HepG2 (cell line): ENCODE measurements around the gene ONECUT1. TPM values are rescaled to one million over a fixed set of nuclear protein-coding genes. Genes with fewer than 3 reads are reported as not detected.

Experiments
- CBX1 ChIP-seq: IDR thresholded peaks from one replicate; pipeline ENCODE4 v1.6.1; 2016; ENCODE audit warnings: antibody characterized with exemption, low read depth
- EHMT2 ChIP-seq: fragments of 200-600 bp; sonication (generic); IDR thresholded peaks from 2 replicates; pipeline ENCODE4 v1.7.0; 2017; ENCODE audit warnings: antibody characterized with exemption, low read depth, low read length, borderline replicate concordance
- KMT2A ChIP-seq: sonication (generic); formaldehyde crosslinking; IDR thresholded peaks from 2 replicates; pipeline ENCODE4 v1.4.0; 2020; ENCODE audit warnings: missing genetic modification reagents
- LCORL ChIP-seq, 2 experiments: fragments of 450-650 bp in 1 of 2; sonication (generic) in 1 of 2; formaldehyde crosslinking in 1 of 2; IDR thresholded peaks; 2 replicates each; pipeline versions ENCODE4 v1.5.0 to v1.6.1; 2017 to 2020; ENCODE audit warnings: antibody characterized with exemption in 1 of 2, missing genetic modification reagents in 1 of 2
- MBD4 ChIP-seq: IDR thresholded peaks from 2 replicates; pipeline ENCODE4 v1.6.1; 2012; ENCODE audit warnings: low read length, inconsistent platforms, borderline replicate concordance
- PHF5A ChIP-seq: IDR thresholded peaks from one replicate; pipeline ENCODE4 v1.6.1; 2018; ENCODE audit warnings: low read depth, missing genetic modification reagents; ENCODE audit not compliant: unreplicated experiment
- TP53 ChIP-seq: sonication (generic); formaldehyde crosslinking; conservative IDR thresholded peaks from 2 replicates; pipeline ENCODE4 v1.4.0; 2020; ENCODE audit warnings: missing genetic modification reagents
- ZFP90 ChIP-seq: sonication (generic); formaldehyde crosslinking; IDR thresholded peaks from 2 replicates; pipeline ENCODE4 v1.8.0; 2022; ENCODE audit warnings: missing genetic modification reagents, mild to moderate bottlenecking, inconsistent platforms, borderline replicate concordance
- ZNF326 ChIP-seq: sonication (generic); formaldehyde crosslinking; IDR thresholded peaks from 2 replicates; pipeline ENCODE4 v1.4.0; 2020; ENCODE audit warnings: missing genetic modification reagents, borderline replicate concordance
- ZNF34 ChIP-seq: sonication (generic); formaldehyde crosslinking; IDR thresholded peaks from 2 replicates; pipeline ENCODE4 v1.4.0; 2020; ENCODE audit warnings: mild to moderate bottlenecking, missing genetic modification reagents, borderline replicate concordance
- ZNF530 ChIP-seq: sonication (generic); formaldehyde crosslinking; IDR thresholded peaks from 2 replicates; pipeline ENCODE4 v1.5.0; 2020; ENCODE audit warnings: low read depth, mild to moderate bottlenecking, missing genetic modification reagents
- ZNF703 ChIP-seq: sonication (generic); formaldehyde crosslinking; IDR thresholded peaks from 2 replicates; pipeline ENCODE4 v1.5.1; 2020; ENCODE audit warnings: missing genetic modification reagents, mild to moderate bottlenecking, moderate library complexity, borderline replicate concordance
- ZNF747 ChIP-seq: sonication (generic); formaldehyde crosslinking; IDR thresholded peaks from 2 replicates; pipeline ENCODE4 v1.8.1; 2023; ENCODE audit warnings: missing genetic modification reagents, mild to moderate bottlenecking, borderline replicate concordance
- ZNF790 ChIP-seq: sonication (generic); formaldehyde crosslinking; IDR thresholded peaks from 2 replicates; pipeline ENCODE4 v1.8.0; 2022; ENCODE audit warnings: missing genetic modification reagents, mild to moderate bottlenecking, borderline replicate concordance
- polyA plus RNA-seq, 8 experiments: library from polyadenylated mRNA; depleted of rRNA in 3 of 8; stranded (reverse) in 7 of 8; unstranded in 1 of 8; fragments of >200 nt; fragmentation: Illumina TruSeq in 4 of 8; extraction: Trizol in 4 of 8; gene quantifications; 2 replicates each; pipeline versions ENCODE4 v1.2.1 to v1.2.3, GENCODE V29; 2011 to 2016; ENCODE audit warnings: low read depth in 4 of 8, missing spikeins in 1 of 8, mixed read lengths in 1 of 8; ENCODE audit not compliant: insufficient read depth in 1 of 8
- total RNA-seq, 5 experiments: library from RNA; depleted of rRNA; stranded (reverse); fragments of >200 nt; fragmentation: Illumina TruSeq; extraction: Trizol; gene quantifications; 2 replicates each; pipeline ENCODE4 v1.2.3, GENCODE V29; 2016; ENCODE audit warnings: low read depth in 1 of 5
- TF ChIP-seq, protein P1 (sequence below), 2 experiments: fragments of 450-650 bp in 1 of 2; sonication (generic) in 1 of 2; formaldehyde crosslinking; IDR thresholded peaks; 2 replicates each; pipeline versions ENCODE4 v1.5.0 to v1.8.0; 2020 to 2022; ENCODE audit warnings: mild to moderate bottlenecking in 1 of 2, missing genetic modification reagents in 1 of 2
- TF ChIP-seq, protein P2 (sequence below): sonication (generic); formaldehyde crosslinking; IDR thresholded peaks from 2 replicates; pipeline ENCODE4 v1.4.0; 2020; ENCODE audit warnings: mild to moderate bottlenecking, low read depth, missing genetic modification reagents
- TF ChIP-seq, protein P3 (sequence below): sonication (generic); formaldehyde crosslinking; IDR thresholded peaks from 2 replicates; pipeline ENCODE4 v1.4.0; 2020; ENCODE audit warnings: missing genetic modification reagents, borderline replicate concordance
- TF ChIP-seq, protein P4 (sequence below): sonication (generic); formaldehyde crosslinking; IDR thresholded peaks from 2 replicates; pipeline ENCODE4 v1.9.0; 2022; ENCODE audit warnings: missing genetic modification reagents, mild to moderate bottlenecking, borderline replicate concordance
- TF ChIP-seq, protein P5 (sequence below): sonication (generic); formaldehyde crosslinking; IDR thresholded peaks from 2 replicates; pipeline ENCODE4 v1.4.0; 2020; ENCODE audit warnings: missing genetic modification reagents

The ONECUT1 gene
- total and polyA plus RNA-seq, 2 of the 13 experiments (the other 11 are each of a cell fraction or from before 2014, with no cell fraction given): 3.5 to 9.1 TPM

DNA sequence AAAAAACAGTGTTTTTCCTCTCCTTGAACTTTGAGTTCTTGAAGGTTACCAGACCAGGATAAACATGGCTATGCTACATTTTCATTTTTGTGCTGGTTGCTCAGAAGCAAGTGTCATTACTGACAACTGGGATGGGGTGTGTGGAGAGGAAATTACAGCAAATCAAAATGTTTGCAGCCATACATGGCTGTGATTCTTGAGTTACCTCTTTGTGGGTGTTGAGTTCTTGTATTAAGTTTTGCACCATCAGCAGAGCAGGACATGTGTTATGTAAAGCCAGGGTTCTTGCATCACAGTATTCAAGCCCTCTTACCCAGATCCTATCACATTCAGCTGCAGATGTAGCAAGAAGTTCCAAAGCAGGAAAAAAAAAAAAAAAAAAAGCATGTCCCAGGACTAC is 57.0 kb downstream of the ONECUT1 start (continued):
- TF ChIP-seq, protein P1, sequence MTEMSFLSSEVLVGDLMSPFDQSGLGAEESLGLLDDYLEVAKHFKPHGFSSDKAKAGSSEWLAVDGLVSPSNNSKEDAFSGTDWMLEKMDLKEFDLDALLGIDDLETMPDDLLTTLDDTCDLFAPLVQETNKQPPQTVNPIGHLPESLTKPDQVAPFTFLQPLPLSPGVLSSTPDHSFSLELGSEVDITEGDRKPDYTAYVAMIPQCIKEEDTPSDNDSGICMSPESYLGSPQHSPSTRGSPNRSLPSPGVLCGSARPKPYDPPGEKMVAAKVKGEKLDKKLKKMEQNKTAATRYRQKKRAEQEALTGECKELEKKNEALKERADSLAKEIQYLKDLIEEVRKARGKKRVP (CRISPR knock-in tag; IDR thresholded peaks at IDR 0.05): peak in 1 of 2 experiments; percentile 53; a peak in 2 of 4 replicates
- TF ChIP-seq TP53 (CRISPR knock-in tag): no peak
- TF ChIP-seq, protein P2, sequence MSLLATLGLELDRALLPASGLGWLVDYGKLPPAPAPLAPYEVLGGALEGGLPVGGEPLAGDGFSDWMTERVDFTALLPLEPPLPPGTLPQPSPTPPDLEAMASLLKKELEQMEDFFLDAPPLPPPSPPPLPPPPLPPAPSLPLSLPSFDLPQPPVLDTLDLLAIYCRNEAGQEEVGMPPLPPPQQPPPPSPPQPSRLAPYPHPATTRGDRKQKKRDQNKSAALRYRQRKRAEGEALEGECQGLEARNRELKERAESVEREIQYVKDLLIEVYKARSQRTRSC (CRISPR knock-in tag): no peak
- no peak for TF ChIP-seq ZNF530
- TF ChIP-seq, protein P3, sequence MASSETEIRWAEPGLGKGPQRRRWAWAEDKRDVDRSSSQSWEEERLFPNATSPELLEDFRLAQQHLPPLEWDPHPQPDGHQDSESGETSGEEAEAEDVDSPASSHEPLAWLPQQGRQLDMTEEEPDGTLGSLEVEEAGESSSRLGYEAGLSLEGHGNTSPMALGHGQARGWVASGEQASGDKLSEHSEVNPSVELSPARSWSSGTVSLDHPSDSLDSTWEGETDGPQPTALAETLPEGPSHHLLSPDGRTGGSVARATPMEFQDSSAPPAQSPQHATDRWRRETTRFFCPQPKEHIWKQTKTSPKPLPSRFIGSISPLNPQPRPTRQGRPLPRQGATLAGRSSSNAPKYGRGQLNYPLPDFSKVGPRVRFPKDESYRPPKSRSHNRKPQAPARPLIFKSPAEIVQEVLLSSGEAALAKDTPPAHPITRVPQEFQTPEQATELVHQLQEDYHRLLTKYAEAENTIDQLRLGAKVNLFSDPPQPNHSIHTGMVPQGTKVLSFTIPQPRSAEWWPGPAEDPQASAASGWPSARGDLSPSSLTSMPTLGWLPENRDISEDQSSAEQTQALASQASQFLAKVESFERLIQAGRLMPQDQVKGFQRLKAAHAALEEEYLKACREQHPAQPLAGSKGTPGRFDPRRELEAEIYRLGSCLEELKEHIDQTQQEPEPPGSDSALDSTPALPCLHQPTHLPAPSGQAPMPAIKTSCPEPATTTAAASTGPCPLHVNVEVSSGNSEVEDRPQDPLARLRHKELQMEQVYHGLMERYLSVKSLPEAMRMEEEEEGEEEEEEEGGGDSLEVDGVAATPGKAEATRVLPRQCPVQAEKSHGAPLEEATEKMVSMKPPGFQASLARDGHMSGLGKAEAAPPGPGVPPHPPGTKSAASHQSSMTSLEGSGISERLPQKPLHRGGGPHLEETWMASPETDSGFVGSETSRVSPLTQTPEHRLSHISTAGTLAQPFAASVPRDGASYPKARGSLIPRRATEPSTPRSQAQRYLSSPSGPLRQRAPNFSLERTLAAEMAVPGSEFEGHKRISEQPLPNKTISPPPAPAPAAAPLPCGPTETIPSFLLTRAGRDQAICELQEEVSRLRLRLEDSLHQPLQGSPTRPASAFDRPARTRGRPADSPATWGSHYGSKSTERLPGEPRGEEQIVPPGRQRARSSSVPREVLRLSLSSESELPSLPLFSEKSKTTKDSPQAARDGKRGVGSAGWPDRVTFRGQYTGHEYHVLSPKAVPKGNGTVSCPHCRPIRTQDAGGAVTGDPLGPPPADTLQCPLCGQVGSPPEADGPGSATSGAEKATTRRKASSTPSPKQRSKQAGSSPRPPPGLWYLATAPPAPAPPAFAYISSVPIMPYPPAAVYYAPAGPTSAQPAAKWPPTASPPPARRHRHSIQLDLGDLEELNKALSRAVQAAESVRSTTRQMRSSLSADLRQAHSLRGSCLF (CRISPR knock-in tag): no peak
- no peak for TF ChIP-seq ZFP90
- TF ChIP-seq ZNF703 (CRISPR knock-in tag): no peak
- no peak for TF ChIP-seq KMT2A (CRISPR knock-in tag)
- no peak for TF ChIP-seq ZNF326 (CRISPR knock-in tag)
- TF ChIP-seq EHMT2: peak; percentile 45; the same call in 1 of the 2 replicates
- no peak for TF ChIP-seq LCORL (IDR thresholded peaks at IDR 0.05)
- TF ChIP-seq LCORL (CRISPR knock-in tag; IDR thresholded peaks at IDR 0.05): 0 out of 2 replicates have a peak, but pooled peaks have one; percentile 34
- TF ChIP-seq CBX1: no peak
- no peak for TF ChIP-seq PHF5A
- TF ChIP-seq, protein P4, sequence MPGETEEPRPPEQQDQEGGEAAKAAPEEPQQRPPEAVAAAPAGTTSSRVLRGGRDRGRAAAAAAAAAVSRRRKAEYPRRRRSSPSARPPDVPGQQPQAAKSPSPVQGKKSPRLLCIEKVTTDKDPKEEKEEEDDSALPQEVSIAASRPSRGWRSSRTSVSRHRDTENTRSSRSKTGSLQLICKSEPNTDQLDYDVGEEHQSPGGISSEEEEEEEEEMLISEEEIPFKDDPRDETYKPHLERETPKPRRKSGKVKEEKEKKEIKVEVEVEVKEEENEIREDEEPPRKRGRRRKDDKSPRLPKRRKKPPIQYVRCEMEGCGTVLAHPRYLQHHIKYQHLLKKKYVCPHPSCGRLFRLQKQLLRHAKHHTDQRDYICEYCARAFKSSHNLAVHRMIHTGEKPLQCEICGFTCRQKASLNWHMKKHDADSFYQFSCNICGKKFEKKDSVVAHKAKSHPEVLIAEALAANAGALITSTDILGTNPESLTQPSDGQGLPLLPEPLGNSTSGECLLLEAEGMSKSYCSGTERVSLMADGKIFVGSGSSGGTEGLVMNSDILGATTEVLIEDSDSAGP (CRISPR knock-in tag): no peak
- TF ChIP-seq, protein P5, sequence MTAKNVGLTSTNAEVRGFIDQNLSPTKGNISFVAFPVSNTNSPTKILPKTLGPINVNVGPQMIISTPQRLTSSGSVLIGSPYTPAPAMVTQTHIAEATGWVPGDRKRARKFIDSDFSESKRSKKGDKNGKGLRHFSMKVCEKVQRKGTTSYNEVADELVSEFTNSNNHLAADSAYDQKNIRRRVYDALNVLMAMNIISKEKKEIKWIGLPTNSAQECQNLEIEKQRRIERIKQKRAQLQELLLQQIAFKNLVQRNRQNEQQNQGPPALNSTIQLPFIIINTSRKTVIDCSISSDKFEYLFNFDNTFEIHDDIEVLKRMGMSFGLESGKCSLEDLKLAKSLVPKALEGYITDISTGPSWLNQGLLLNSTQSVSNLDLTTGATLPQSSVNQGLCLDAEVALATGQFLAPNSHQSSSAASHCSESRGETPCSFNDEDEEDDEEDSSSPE (CRISPR knock-in tag): no peak
- no peak for TF ChIP-seq ZNF747 (CRISPR knock-in tag)
- TF ChIP-seq ZNF790 (CRISPR knock-in tag): no peak
- no peak for TF ChIP-seq ZNF34 (CRISPR knock-in tag)
- TF ChIP-seq MBD4: no peak
